Gastroesophageal sphincter (tissue), 3 donors: ENCODE measurements around the gene THAP9.

Experiments
- CTCF ChIP-seq, 4 experiments: fragments of 200-600 bp in 2 of 4; fragments of 450-650 bp in 2 of 4; sonication (generic) in 1 of 4; IDR thresholded peaks; one replicate each; pipeline ENCODE4 v1.5.1; 2017 to 2019; ENCODE audit warnings: antibody characterized with exemption in 4 of 4, mild to moderate bottlenecking in 2 of 4, moderate library complexity in 2 of 4
- EP300 ChIP-seq: sonication (generic); formaldehyde crosslinking; IDR thresholded peaks from one replicate; pipeline ENCODE4 v1.6.1; 2017; ENCODE audit warnings: antibody characterized with exemption, mild to moderate bottlenecking
- POLR2AphosphoS5 ChIP-seq: sonication (generic); formaldehyde crosslinking; IDR thresholded peaks from one replicate; pipeline ENCODE4 v1.6.1; 2017; ENCODE audit warnings: antibody characterized with exemption

GRCh38 chr4:82951196-82951595 is 50.7 kb downstream of the THAP9 start:
- no peak for TF ChIP-seq CTCF (IDR thresholded peaks at IDR 0.05)
- no peak for TF ChIP-seq POLR2AphosphoS5
- no peak for TF ChIP-seq EP300
